ENCODE measurements around the gene FNBP1L. TPM values are rescaled to one million over a fixed set of nuclear protein-coding genes. Genes with fewer than 3 reads are reported as not detected.
"Not testable (repeated sequence)": the region's sequence is repeated elsewhere in the genome, so short reads cannot be mapped to it uniquely, and the experiment has no call there.

The FNBP1L gene
- total and polyA plus RNA-seq, 2 experiments from 2014 or later = 56.3 to 132 TPM

GRCh38 chr1:93552741-93553455 is 105.0 kb downstream of the FNBP1L start:
- TF ChIP-seq POLR2AphosphoS5 (IDR thresholded peaks at IDR 0.05; ENCODE audit: low read depth) (no peak), ZNF331 (CRISPR knock-in tag; IDR thresholded peaks at IDR 0.05; ENCODE audit: low read depth) (no peak), CREB1 (CRISPR knock-in tag; IDR thresholded peaks at IDR 0.05; ENCODE audit: low read depth) (no peak)
- TF ChIP-seq, protein P1, sequence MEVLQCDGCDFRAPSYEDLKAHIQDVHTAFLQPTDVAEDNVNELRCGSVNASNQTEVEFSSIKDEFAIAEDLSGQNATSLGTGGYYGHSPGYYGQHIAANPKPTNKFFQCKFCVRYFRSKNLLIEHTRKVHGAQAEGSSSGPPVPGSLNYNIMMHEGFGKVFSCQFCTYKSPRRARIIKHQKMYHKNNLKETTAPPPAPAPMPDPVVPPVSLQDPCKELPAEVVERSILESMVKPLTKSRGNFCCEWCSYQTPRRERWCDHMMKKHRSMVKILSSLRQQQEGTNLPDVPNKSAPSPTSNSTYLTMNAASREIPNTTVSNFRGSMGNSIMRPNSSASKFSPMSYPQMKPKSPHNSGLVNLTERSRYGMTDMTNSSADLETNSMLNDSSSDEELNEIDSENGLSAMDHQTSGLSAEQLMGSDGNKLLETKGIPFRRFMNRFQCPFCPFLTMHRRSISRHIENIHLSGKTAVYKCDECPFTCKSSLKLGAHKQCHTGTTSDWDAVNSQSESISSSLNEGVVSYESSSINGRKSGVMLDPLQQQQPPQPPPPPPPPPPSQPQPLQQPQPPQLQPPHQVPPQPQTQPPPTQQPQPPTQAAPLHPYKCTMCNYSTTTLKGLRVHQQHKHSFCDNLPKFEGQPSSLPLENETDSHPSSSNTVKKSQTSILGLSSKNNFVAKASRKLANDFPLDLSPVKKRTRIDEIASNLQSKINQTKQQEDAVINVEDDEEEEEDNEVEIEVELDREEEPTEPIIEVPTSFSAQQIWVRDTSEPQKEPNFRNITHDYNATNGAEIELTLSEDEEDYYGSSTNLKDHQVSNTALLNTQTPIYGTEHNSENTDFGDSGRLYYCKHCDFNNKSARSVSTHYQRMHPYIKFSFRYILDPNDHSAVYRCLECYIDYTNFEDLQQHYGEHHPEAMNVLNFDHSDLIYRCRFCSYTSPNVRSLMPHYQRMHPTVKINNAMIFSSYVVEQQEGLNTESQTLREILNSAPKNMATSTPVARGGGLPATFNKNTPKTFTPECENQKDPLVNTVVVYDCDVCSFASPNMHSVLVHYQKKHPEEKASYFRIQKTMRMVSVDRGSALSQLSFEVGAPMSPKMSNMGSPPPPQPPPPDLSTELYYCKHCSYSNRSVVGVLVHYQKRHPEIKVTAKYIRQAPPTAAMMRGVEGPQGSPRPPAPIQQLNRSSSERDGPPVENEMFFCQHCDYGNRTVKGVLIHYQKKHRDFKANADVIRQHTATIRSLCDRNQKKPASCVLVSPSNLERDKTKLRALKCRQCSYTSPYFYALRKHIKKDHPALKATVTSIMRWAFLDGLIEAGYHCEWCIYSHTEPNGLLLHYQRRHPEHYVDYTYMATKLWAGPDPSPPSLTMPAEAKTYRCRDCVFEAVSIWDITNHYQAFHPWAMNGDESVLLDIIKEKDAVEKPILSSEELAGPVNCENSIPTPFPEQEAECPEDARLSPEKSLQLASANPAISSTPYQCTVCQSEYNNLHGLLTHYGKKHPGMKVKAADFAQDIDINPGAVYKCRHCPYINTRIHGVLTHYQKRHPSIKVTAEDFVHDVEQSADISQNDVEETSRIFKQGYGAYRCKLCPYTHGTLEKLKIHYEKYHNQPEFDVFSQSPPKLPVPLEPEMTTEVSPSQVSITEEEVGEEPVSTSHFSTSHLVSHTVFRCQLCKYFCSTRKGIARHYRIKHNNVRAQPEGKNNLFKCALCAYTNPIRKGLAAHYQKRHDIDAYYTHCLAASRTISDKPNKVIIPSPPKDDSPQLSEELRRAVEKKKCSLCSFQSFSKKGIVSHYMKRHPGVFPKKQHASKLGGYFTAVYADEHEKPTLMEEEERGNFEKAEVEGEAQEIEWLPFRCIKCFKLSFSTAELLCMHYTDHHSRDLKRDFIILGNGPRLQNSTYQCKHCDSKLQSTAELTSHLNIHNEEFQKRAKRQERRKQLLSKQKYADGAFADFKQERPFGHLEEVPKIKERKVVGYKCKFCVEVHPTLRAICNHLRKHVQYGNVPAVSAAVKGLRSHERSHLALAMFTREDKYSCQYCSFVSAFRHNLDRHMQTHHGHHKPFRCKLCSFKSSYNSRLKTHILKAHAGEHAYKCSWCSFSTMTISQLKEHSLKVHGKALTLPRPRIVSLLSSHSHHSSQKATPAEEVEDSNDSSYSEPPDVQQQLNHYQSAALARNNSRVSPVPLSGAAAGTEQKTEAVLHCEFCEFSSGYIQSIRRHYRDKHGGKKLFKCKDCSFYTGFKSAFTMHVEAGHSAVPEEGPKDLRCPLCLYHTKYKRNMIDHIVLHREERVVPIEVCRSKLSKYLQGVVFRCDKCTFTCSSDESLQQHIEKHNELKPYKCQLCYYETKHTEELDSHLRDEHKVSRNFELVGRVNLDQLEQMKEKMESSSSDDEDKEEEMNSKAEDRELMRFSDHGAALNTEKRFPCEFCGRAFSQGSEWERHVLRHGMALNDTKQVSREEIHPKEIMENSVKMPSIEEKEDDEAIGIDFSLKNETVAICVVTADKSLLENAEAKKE (CRISPR knock-in tag; IDR thresholded peaks at IDR 0.05) = no peak
- TF ChIP-seq, protein P2, sequence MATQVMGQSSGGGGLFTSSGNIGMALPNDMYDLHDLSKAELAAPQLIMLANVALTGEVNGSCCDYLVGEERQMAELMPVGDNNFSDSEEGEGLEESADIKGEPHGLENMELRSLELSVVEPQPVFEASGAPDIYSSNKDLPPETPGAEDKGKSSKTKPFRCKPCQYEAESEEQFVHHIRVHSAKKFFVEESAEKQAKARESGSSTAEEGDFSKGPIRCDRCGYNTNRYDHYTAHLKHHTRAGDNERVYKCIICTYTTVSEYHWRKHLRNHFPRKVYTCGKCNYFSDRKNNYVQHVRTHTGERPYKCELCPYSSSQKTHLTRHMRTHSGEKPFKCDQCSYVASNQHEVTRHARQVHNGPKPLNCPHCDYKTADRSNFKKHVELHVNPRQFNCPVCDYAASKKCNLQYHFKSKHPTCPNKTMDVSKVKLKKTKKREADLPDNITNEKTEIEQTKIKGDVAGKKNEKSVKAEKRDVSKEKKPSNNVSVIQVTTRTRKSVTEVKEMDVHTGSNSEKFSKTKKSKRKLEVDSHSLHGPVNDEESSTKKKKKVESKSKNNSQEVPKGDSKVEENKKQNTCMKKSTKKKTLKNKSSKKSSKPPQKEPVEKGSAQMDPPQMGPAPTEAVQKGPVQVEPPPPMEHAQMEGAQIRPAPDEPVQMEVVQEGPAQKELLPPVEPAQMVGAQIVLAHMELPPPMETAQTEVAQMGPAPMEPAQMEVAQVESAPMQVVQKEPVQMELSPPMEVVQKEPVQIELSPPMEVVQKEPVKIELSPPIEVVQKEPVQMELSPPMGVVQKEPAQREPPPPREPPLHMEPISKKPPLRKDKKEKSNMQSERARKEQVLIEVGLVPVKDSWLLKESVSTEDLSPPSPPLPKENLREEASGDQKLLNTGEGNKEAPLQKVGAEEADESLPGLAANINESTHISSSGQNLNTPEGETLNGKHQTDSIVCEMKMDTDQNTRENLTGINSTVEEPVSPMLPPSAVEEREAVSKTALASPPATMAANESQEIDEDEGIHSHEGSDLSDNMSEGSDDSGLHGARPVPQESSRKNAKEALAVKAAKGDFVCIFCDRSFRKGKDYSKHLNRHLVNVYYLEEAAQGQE (IDR thresholded peaks at IDR 0.05; ENCODE audit: unreplicated experiment) = no peak
- TF ChIP-seq, protein P3, sequence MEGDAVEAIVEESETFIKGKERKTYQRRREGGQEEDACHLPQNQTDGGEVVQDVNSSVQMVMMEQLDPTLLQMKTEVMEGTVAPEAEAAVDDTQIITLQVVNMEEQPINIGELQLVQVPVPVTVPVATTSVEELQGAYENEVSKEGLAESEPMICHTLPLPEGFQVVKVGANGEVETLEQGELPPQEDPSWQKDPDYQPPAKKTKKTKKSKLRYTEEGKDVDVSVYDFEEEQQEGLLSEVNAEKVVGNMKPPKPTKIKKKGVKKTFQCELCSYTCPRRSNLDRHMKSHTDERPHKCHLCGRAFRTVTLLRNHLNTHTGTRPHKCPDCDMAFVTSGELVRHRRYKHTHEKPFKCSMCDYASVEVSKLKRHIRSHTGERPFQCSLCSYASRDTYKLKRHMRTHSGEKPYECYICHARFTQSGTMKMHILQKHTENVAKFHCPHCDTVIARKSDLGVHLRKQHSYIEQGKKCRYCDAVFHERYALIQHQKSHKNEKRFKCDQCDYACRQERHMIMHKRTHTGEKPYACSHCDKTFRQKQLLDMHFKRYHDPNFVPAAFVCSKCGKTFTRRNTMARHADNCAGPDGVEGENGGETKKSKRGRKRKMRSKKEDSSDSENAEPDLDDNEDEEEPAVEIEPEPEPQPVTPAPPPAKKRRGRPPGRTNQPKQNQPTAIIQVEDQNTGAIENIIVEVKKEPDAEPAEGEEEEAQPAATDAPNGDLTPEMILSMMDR (conservative IDR thresholded peaks at IDR 0.05; ENCODE audit: low read depth in 2 of 2) = no peak
- peaks cover 49% of the 10 kb centered on the region for H3K36me3 Mint-ChIP-seq (ENCODE audit: low read depth)
- no peaks in the 10 kb centered on the region for H3K9me2 ChIP-seq (ENCODE audit: insufficient read depth)
- H3K79me2 ChIP-seq (replicated peaks; ENCODE audit: insufficient read depth) = no peaks in the 10 kb centered on the region; the same call in 1 of the 2 replicates
- H4K20me1 ChIP-seq (replicated peaks; ENCODE audit: insufficient read depth) = no peaks in the 10 kb centered on the region; the same call in none of the 2 replicates
- peaks cover 24% of the 10 kb centered on the region for H3K4me1 Mint-ChIP-seq
- H3K27me3 Mint-ChIP-seq (ENCODE audit: insufficient read depth, low read depth, poor library complexity) = peaks cover 2% of the 10 kb centered on the region
- H3K27me3 ChIP-seq (ENCODE audit: insufficient read depth) = no peaks in the 10 kb centered on the region
- H3K4me3 Mint-ChIP-seq = no peak overlapping the region
- H2AFZ ChIP-seq = no peak overlapping the region
- no peak overlapping the region for H3K27ac Mint-ChIP-seq
- H3K4me1 ChIP-seq (ENCODE audit: insufficient read depth) = peaks cover 19% of the 10 kb centered on the region
- H3K36me3 ChIP-seq (ENCODE audit: insufficient read depth) = peaks cover 9% of the 10 kb centered on the region; the same call in 1 of the 2 replicates
- H3F3A ChIP-seq (replicated peaks; ENCODE audit: low read depth) = no peaks in the 10 kb centered on the region
- H3K4me3 ChIP-seq = no peak overlapping the region
- DNase-seq (ENCODE audit: low spot score) (peak; percentile 68), ATAC-seq (peak; percentile 92)
- no peaks in the 10 kb centered on the region for H3K9me3 Mint-ChIP-seq
- H3K4me2 ChIP-seq = peak overlapping the region; percentile 42
- peak overlapping the region; percentile 78 for H3K27ac ChIP-seq (ENCODE audit: low read depth)

- H3K4me1 ChIP-seq (ENCODE audit: insufficient read depth) = peaks cover 19% of the 10 kb centered on the region
- not testable (repeated sequence) for H3K4me3 Mint-ChIP-seq; H3F3A ChIP-seq (replicated peaks; ENCODE audit: low read depth); H4K20me1 ChIP-seq (replicated peaks; ENCODE audit: insufficient read depth); H3K27me3 Mint-ChIP-seq (ENCODE audit: insufficient read depth, low read depth, poor library complexity); H3K27me3 ChIP-seq (ENCODE audit: insufficient read depth); H3K27ac Mint-ChIP-seq; H3K27ac ChIP-seq (ENCODE audit: low read depth); H3K4me2 ChIP-seq; H3K9me2 ChIP-seq (ENCODE audit: insufficient read depth); ATAC-seq; H3K4me3 ChIP-seq; H3K79me2 ChIP-seq (replicated peaks; ENCODE audit: insufficient read depth); H3K9me3 Mint-ChIP-seq; H3K36me3 ChIP-seq (ENCODE audit: insufficient read depth); DNase-seq (ENCODE audit: low spot score); H2AFZ ChIP-seq
- Mint-ChIP-seq H3K36me3 (ENCODE audit: low read depth) (peaks cover 44% of the 10 kb centered on the region), H3K4me1 (peaks cover 24% of the 10 kb centered on the region)
Measured at GRCh38 chr1:93553886-93554490, 106.1 kb downstream of the FNBP1L start.
